GM21825 (cell line): ENCODE data around the gene MFAP5.
A peak's percentile ranks its signal among the peaks of the same experiment; 100 is the strongest.
"Not testable (repeated sequence)": the region's sequence is repeated elsewhere in the genome, so short reads cannot be mapped to it uniquely, and the experiment has no call there.

Experiments used
- ATAC-seq: cut with Tn5 transposase; IDR thresholded peaks from one replicate; pipeline ENCODE4 v1.9.1; 2021; ENCODE audit warnings: mild to moderate bottlenecking, moderate library complexity; ENCODE audit not compliant: unreplicated experiment

MFAP5 gene

DNA sequence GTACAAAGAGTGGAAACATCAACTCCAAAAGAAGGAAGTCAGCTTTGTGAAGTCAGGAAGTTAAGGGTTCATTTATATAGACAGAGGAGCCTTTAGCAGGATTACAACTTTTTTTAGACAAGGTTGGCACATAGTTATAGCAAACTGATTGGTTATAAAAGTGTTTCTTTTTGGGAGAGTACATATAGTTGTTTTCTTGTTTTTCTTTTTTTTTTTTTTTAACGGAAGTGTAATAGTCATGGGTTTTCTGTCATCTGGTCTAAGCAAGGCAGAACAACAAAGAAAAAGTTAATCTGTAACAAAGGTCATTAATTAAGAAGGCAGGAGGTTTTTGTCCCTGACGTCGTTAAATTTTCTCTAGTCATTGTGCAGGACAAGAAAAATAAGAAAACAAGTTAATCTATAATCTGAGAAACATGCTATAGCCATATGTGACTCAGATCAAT, 13.0 kb upstream of the MFAP5 start:
- peak; percentile 46 for ATAC-seq

GRCh38 chr12:8672381-8672780, 9.8 kb upstream of the MFAP5 start:
- ATAC-seq, result no peak

DNA sequence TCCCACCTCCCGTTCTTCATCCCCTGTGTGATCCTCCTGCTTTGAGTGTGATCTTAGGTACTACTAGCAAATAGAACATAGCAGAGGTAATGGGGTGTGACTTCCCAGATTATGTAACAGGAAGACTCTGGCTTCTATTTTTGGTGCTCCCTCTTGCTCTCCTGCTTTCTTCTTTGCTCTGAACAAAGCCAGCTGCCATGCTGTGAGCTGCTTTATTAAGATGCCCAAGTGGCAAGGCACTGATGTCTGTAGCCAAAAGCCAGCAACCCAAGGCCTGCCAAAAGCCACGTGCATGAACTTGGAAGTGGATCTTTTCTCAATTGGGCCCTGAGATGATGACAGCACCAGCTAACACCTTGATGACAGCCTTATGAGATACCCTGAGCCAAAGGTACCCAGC, 5.8 kb upstream of the MFAP5 start:
- no peak for ATAC-seq

- ATAC-seq, result no peak
Observed at GRCh38 chr12:8667270-8667669, 4.6 kb upstream of the MFAP5 start.

DNA sequence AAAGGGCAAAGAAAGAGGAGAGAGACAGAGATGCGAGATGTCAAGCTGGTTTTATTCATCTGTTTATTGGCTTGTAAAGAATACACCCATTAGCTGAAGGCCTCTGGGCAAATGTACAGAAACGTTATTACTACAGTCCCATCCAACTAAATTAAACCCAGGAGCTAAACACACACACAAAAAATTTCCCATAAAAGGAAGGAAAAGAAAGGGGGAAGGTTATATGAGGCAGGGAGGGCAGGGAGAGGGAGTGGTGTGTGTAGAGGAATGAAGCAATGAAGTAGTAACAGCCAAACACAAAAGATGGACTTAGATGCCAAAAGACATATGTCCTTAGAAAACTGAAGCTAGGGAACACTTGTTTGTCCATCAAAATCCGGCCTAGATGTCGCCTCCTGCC, 3.1 kb upstream of the MFAP5 start:
- ATAC-seq, result no peak

GRCh38 chr12:8664228-8664913, 1.7 kb upstream of the MFAP5 start:
- no peak for ATAC-seq

GRCh38 chr12:8661751-8662150, 875 bp downstream of the MFAP5 start:
- no peak for ATAC-seq

DNA sequence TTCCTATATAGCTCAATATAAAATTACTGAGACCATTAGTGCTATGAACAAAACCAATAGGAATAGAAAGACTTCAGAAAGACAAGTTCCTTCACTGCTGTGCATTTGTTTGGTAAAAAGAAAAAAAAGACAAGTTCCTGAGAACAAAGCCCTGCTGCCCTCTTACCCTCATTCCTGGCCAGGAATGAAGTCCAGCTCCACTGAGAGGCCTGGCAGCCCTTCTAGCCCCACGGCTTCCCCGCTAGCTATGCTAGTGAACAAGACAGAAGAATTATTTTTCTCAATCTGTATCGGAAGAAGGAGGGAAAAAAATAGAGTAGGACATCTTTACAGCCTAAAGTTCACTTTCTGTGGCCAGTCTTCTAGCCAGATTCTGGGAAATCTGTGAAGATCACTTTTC, 1.6 kb downstream of the MFAP5 start:
- no peak for ATAC-seq

GRCh38 chr12:8658346-8658745, 4.3 kb downstream of the MFAP5 start:
- no peak for ATAC-seq

DNA sequence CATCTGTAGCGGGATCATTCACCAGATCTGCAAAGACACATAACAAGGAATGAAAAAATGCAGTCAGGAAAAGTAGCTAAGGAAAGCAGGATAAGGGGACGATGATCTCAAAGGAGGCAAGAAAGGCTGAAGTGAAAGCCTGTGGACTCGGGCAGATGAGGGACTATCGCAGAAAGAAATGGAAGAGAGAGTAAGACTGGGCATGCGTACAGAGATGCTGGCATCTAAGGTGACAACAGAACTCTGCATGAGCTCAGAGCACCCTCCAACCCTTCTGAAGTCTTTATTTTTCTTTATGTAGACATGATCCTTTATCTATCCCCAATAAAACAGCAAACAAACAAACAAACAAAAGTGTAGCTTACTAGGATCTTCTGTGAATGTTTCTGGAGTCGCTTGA, 7.2 kb downstream of the MFAP5 start:
- ATAC-seq, result no peak

GRCh38 chr12:8648576-8649205, 13.9 kb downstream of the MFAP5 start:
- ATAC-seq, result peak; percentile 70

GRCh38 chr12:8647968-8648367, 14.7 kb downstream of the MFAP5 start:
- no peak for ATAC-seq

- ATAC-seq, result peak; percentile 65
Observed at GRCh38 chr12:8644345-8645248, 18.0 kb downstream of the MFAP5 start.

DNA sequence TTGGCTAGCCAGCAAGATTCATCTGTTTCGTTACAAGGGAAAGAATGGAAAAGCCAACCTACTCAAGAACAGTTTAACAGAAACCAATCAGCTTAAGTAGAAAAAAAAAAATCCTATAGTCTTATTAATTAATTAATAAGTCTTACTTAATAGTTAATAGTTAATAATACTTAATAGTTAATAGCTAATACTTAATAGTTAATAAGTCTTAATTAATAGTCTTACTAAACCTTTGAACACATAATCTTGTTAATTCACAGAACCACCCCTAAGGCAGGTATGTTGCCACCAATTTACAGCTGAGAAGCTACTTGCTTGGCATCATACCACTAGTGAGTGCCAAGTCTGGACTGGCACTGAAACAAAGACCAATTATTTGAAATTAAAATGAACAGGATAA, 19.9 kb downstream of the MFAP5 start:
- ATAC-seq, result no peak

DNA sequence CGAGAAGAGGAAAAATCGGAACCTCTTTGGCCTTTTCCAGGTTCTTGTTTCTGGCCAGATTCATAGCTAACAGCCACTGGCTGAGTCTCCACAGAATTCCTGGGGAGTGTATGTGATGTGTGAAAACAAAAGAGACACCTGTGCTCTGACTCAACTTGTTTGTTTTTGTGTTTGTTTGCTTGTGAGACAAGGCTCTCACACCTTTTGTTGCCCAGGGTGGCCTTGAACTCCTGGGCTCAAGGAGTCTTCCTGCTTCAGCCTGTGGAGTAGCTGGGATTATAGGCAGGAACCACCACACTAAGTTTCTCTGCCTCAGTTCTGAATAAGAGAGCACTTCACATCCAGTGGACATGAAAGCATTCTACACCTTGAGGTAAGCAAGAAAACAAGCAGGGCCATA, 22.7 kb downstream of the MFAP5 start:
- no peak for ATAC-seq

GRCh38 chr12:8638951-8639350, 23.7 kb downstream of the MFAP5 start:
- no peak for ATAC-seq

GRCh38 chr12:8637666-8638065, 25.0 kb downstream of the MFAP5 start:
- no peak for ATAC-seq

- ATAC-seq, result no peak
Observed at GRCh38 chr12:8637244-8637643, 25.4 kb downstream of the MFAP5 start.

- ATAC-seq, result no peak
Observed at GRCh38 chr12:8636581-8636980, 26.0 kb downstream of the MFAP5 start.

DNA sequence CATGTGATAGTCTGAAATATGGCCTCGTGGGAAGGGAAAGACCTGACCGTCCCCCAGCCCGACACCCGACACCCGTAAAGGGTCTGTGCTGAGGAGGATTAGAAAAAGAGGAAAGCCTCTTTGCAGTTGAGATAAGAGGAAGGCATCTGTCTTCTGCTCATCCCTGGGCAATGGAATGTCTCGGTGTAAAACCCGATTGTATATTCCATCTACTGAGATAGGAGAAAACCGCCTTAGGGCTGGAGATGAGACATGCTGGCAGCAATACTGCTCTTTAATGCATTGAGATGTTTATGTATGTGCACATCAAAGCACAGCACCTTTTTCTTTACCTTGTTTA, 26.6 kb downstream of the MFAP5 start:
- ATAC-seq, result not testable (repeated sequence)

- not testable (repeated sequence) for ATAC-seq
Observed at GRCh38 chr12:8635342-8636006, 27.2 kb downstream of the MFAP5 start.
